Stomach (tissue), 9 donors: ENCODE measurements around the gene KCTD17. TPM values are rescaled to one million over a fixed set of nuclear protein-coding genes. Genes with fewer than 3 reads are reported as not detected.

ENCODE experiments used
- DNase-seq, 2 donors: peaks; one replicate each; pipeline versions ENCODE4 v3.0.0 to v3.0.0-alpha.2; 2013 to 2019
- H3K27ac ChIP-seq, 5 donors: fragments of 200-600 bp in 4 of 5; sonication (generic) in 4 of 5; one replicate each; pipeline ENCODE4 v1.5.1; 2013 to 2019; ENCODE audit warnings: mild to moderate bottlenecking in 1 of 5, moderate library complexity in 1 of 5
- H3K27me3 ChIP-seq, 3 donors: fragments of 200-600 bp; sonication (generic); one replicate each; pipeline ENCODE4 v1.5.1; 2017 to 2019; ENCODE audit warnings: mixed run types in 1 of 3
- H3K36me3 ChIP-seq, 4 donors: fragments of 200-600 bp; sonication (generic); 1 replicate in 3 of 4; 2 replicates in 1 of 4; pipeline ENCODE4 v1.5.1; 2016 to 2019
- H3K4me1 ChIP-seq, 4 donors: fragments of 200-600 bp; sonication (generic); one replicate each; pipeline ENCODE4 v1.5.1; 2016 to 2019
- H3K4me3 ChIP-seq, 4 donors: fragments of 200-600 bp; sonication (generic) in 3 of 4; one replicate each; pipeline ENCODE4 v1.5.1; 2016 to 2019; ENCODE audit warnings: mild to moderate bottlenecking in 1 of 4
- H3K9me3 ChIP-seq, 4 donors: fragments of 200-600 bp; sonication (generic); one replicate each; pipeline ENCODE4 v1.5.1; 2016 to 2019
- CTCF ChIP-seq, 7 experiments: fragments of 450-650 bp in 4 of 7; fragments of 200-600 bp in 3 of 7; sonication (generic) in 3 of 7; IDR thresholded peaks; one replicate each; pipeline ENCODE4 v1.5.1; 2016 to 2019; ENCODE audit warnings: antibody characterized with exemption in 7 of 7, control low read depth in 2 of 7, mild to moderate bottlenecking in 1 of 7
- EP300 ChIP-seq: sonication (generic); formaldehyde crosslinking; IDR thresholded peaks from one replicate; pipeline ENCODE4 v1.6.1; 2017; ENCODE audit warnings: antibody characterized with exemption
- POLR2A ChIP-seq, 4 donors: fragments of 450-650 bp; IDR thresholded peaks; one replicate each; pipeline ENCODE4 v1.6.1; 2016; ENCODE audit warnings: antibody characterized with exemption in 4 of 4, control low read depth in 2 of 4, mild to moderate bottlenecking in 1 of 4, moderate library complexity in 1 of 4
- POLR2AphosphoS5 ChIP-seq, 3 donors: sonication (generic); formaldehyde crosslinking; IDR thresholded peaks; one replicate each; pipeline ENCODE4 v1.6.1; 2016; ENCODE audit warnings: antibody characterized with exemption in 3 of 3
- WGBS, 5 donors: extraction: QIAGEN DNeasy Blood & Tissue Kit in 3 of 5; methylation state at CpG; one replicate each; pipeline versions ENCODE4 v1.1.5 to v1.1.7; 2013 to 2018; 5-methylcytosine and 5-hydroxymethylcytosine counted together
- intact Hi-C: fragments of 100-400 bp; cut with DNase I; formaldehyde crosslinking; loops from one replicate; pipeline ENCODE4 v1.15.1; 2023; ENCODE audit warnings: low total_unique reads
- polyA plus RNA-seq, 3 donors: library from polyadenylated mRNA; stranded (reverse); fragments of 200-250 nt; gene quantifications; one replicate each; pipeline ENCODE4 v1.2.3, GENCODE V29; 2013
- total RNA-seq, 5 donors: library from RNA; depleted of rRNA; stranded (reverse); fragments of >200 nt; gene quantifications; one replicate each; pipeline versions ENCODE4 v1.1.0 to v1.2.3, GENCODE V29; 2014 to 2016
- donor health status: healthy with polysubstance abuse.
- donor health status: Bipolar disorder and iron deficiency.
- donor health status: healthy.

KCTD17 gene
- total and polyA plus RNA-seq, 8 donors: 1.8 to 82.8 (median 9.2) TPM

DNA sequence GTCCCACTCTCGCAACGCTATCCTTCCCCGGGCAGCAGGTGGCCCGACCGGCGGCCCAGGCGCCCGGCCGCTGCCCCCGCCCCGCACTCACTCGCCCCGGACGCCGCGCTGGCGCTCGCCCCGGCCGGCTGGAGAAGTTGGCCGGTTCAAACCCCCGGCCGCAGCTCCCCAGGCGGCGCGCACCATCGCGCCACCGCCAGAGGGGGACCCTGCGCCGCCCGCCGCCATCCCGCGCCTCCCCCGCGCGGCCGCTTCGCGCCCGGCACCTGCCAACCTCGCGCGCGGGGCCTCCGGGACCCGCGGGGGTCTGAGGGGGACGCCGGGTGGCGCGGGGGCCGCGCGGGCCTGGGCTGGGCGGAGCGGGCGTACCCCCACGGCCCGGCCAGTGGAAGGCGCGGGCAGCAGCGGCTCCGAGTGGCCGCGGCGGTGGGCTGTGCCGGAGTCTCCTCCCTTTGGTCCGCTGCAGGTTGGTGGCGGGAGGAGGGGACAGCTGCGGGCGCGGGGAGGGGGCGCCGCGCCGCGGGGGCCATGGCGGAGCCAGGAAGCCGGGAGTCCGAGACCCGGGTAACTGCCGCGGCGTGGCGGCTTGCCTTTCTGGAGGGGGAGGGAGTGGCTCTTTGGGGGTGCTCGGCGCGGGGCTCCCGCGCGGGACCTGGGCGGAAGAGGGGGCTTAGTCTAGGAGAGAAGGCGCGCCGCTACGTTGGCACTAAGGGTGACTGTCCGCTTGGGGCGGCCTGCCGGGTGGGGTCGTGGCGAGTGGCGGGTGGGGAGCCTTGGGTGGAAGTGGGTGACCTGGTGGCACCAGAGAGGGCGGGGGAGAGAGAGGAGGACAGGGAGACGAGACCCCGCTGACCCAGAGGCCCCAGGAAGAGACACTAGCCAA is 32.0 kb upstream of the KCTD17 start, which contains the start of the genes MPST and TST:
MPST (plus strand) TSS at position 434 of the 883 bp plus-strand sequence; CDS start at position 529, 95 bp downstream.
TST (minus strand) TSS at position 139 of the 883 bp plus-strand sequence. CDS start 715 bp downstream, outside the sequence.
- Histone ChIP-seq H3K36me3 (peaks cover 0 to 16% (median 12%) of the 10 kb centered on the region in 4 donors), H3K9me3 (no peaks in the 10 kb centered on the region), H3K4me1 (peaks cover 65 to 86% (median 84%) of the 10 kb centered on the region in 4 donors), H3K27ac (peak within 1 kb of the TSS; percentile 93 to 97 (median 94)), H3K27me3 (no peaks in the 10 kb centered on the region), H3K4me3 (peak within 1 kb of the TSS; percentile 92 to 97 (median 96))
- DNase-seq: peak; percentile 81 to 94
- TF ChIP-seq CTCF (IDR thresholded peaks at IDR 0.05) (peak in 2 of 7 experiments; percentile 6 to 67), POLR2A (IDR thresholded peaks at IDR 0.05) (peak in 1 of 4 donors; percentile 20), EP300 (no peak), POLR2AphosphoS5 (IDR thresholded peaks at IDR 0.05) (peak in 2 of 3 donors; percentile 29 to 72)
- intact Hi-C loops: no loop called here
- WGBS, 5 donors: 0 to 2% (median 1%) methylated on average over 14 to 106 of the region's 107 CpGs

- Histone ChIP-seq H3K4me1 (peaks cover 59 to 86% (median 83%) of the 10 kb centered on the region in 4 donors), H3K27ac (peak overlapping the region; percentile 93 to 97 (median 94)), H3K27me3 (no peaks in the 10 kb centered on the region), H3K36me3 (peaks cover 0 to 22% (median 18%) of the 10 kb centered on the region in 4 donors), H3K9me3 (no peaks in the 10 kb centered on the region), H3K4me3 (peak overlapping the region; percentile 92 to 97 (median 96))
- peak in 1 of 3 donors; percentile 14 for TF ChIP-seq POLR2AphosphoS5 (IDR thresholded peaks at IDR 0.05)
- TF ChIP-seq POLR2A (IDR thresholded peaks at IDR 0.05): no peak
- peak; percentile 58 to 76 for DNase-seq
- intact Hi-C loops: no loop called here
- WGBS, 5 donors: 0 to 3% (median 2%) methylated on average over 5 of the region's 5 CpGs
Measured at GRCh38 chr22:37020192-37020479, 31.4 kb upstream of the KCTD17 start.

DNA sequence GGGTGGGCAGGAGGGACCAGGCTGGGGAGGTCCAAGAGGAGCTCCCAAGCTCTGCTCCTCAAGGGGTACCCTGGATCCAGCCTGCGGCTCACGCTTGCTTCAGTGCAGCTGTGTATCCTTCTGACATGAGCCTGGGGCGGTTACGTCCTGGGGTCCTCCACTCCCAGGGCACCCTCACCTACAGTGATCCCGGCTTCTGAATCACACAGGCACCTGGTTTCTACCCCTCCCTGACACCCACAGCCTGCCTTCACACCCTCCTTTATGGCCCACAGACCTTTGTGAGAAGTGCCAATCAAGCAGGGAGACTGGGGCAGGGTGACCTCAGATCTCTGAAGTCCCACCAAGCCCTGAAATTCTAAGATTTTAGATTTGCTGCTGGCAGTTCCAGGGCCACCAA is 30.5 kb upstream of the KCTD17 start:
- H3K4me1 ChIP-seq: peaks cover 54 to 83% (median 79%) of the 10 kb centered on the region in 4 donors
- peaks cover 7 to 31% (median 27%) of the 10 kb centered on the region in 4 donors for H3K36me3 ChIP-seq
- TF ChIP-seq CTCF (IDR thresholded peaks at IDR 0.05): no peak
- TF ChIP-seq POLR2A (IDR thresholded peaks at IDR 0.05): no peak
- TF ChIP-seq POLR2AphosphoS5 (IDR thresholded peaks at IDR 0.05): no peak
- no peak for TF ChIP-seq EP300
- 81 to 93% (median 85%) methylated on average over 5 of the region's 5 CpGs for WGBS, 5 donors
- H3K9me3 ChIP-seq: no peaks in the 10 kb centered on the region
- DNase-seq: peak in 1 of 2 donors; percentile 37
- peak overlapping the region; percentile 92 to 97 (median 96) for H3K4me3 ChIP-seq
- peak overlapping the region in 4 of 5 donors; percentile 94 to 97 (median 96) for H3K27ac ChIP-seq
- intact Hi-C loops: no loop called here
- H3K27me3 ChIP-seq: no peaks in the 10 kb centered on the region

- Histone ChIP-seq H3K4me1 (peaks cover 48 to 75% (median 70%) of the 10 kb centered on the region in 4 donors), H3K36me3 (peaks cover 12 to 37% (median 34%) of the 10 kb centered on the region in 4 donors), H3K9me3 (no peaks in the 10 kb centered on the region), H3K27ac (peak overlapping the region in 3 of 5 donors; percentile 34 to 97 (median 94)), H3K4me3 (peak overlapping the region in 1 of 4 donors; percentile 92), H3K27me3 (no peaks in the 10 kb centered on the region)
- intact Hi-C loops: no loop called here
- TF ChIP-seq CTCF (IDR thresholded peaks at IDR 0.05) (peak in 4 of 7 experiments; percentile 29 to 81 (median 61)), EP300 (no peak)
- peak; percentile 62 to 81 for DNase-seq
- WGBS, 5 donors: 52 to 63% (median 54%) methylated on average over 13 of the region's 13 CpGs
Measured at GRCh38 chr22:37021710-37022482, 29.6 kb upstream of the KCTD17 start.
